Lung (tissue), 12 donors: ENCODE results near the gene LMX1A. TPM values are rescaled to one million over a fixed set of nuclear protein-coding genes. Genes with fewer than 3 reads are reported as not detected.

Source experiments
- ATAC-seq: fragments of 200-7000 bp; cut with Tn5 transposase; one replicate; pipeline ENCODE4 v1.9.1; 2020; ENCODE audit warnings: moderate number of reproducible peaks; ENCODE audit not compliant: insufficient read depth, low FRiP score
- DNase-seq, 3 donors: peaks; one replicate each; pipeline ENCODE4 v3.0.0-alpha.2; 2013 to 2017
- H3K27ac ChIP-seq, 2 donors: one replicate each; pipeline ENCODE4 v1.5.1; 2013; ENCODE audit warnings: mild to moderate bottlenecking in 2 of 2, moderate library complexity in 2 of 2, control low read depth in 1 of 2, inconsistent platforms in 1 of 2, low read depth in 1 of 2, low read length in 1 of 2
- H3K27me3 ChIP-seq, 3 donors: one replicate each; pipeline ENCODE4 v1.5.1; 2013; ENCODE audit warnings: low read length in 2 of 3; ENCODE audit not compliant: control insufficient read depth in 3 of 3, insufficient read depth in 3 of 3
- H3K36me3 ChIP-seq, 4 donors: one replicate each; pipeline ENCODE4 v1.5.1; 2013; ENCODE audit warnings: low read length in 4 of 4, mild to moderate bottlenecking in 1 of 4, moderate library complexity in 1 of 4; ENCODE audit not compliant: control insufficient read depth in 4 of 4, insufficient read depth in 4 of 4
- H3K4me1 ChIP-seq, 5 donors: one replicate each; pipeline ENCODE4 v1.5.1; 2013; ENCODE audit warnings: low read length in 5 of 5, mild to moderate bottlenecking in 2 of 5, moderate library complexity in 1 of 5; ENCODE audit not compliant: control insufficient read depth in 5 of 5, insufficient read depth in 5 of 5
- H3K4me3 ChIP-seq: one replicate; pipeline ENCODE4 v1.5.1; 2013; ENCODE audit warnings: mild to moderate bottlenecking, control low read depth, moderate library complexity
- H3K9ac ChIP-seq, 2 donors: one replicate each; pipeline ENCODE4 v1.5.1; 2013; ENCODE audit warnings: low read length in 2 of 2, control low read depth in 1 of 2; ENCODE audit not compliant: insufficient read depth in 1 of 2
- H3K9me3 ChIP-seq, 4 donors: one replicate each; pipeline ENCODE4 v1.5.1; 2013; ENCODE audit warnings: low read length in 3 of 4, mild to moderate bottlenecking in 1 of 4, moderate library complexity in 1 of 4; ENCODE audit not compliant: control insufficient read depth in 4 of 4, insufficient read depth in 3 of 4
- WGBS, 2 donors: extraction: QIAGEN DNeasy Blood & Tissue Kit; methylation state at CpG; one replicate each; pipeline ENCODE4 v1.1.7; 2013; 5-methylcytosine and 5-hydroxymethylcytosine counted together
- polyA plus RNA-seq, 2 donors: library from polyadenylated mRNA; stranded (reverse); fragments of 200-250 nt; gene quantifications; one replicate each; pipeline ENCODE4 v1.2.1, GENCODE V29; 2013
- total RNA-seq, 2 donors: library from RNA; depleted of rRNA in 1 of 2; stranded (reverse); fragments of >200 nt in 1 of 2; gene quantifications; one replicate each; pipeline ENCODE4 v1.2.1, GENCODE V29; 2014 to 2021
- TF ChIP-seq, protein P1 (sequence below): IDR thresholded peaks from 2 replicates; pipeline ENCODE4 v1.5.1; 2012; ENCODE audit warnings: mild to moderate bottlenecking; ENCODE audit errors: control extremely low read depth, extremely low read depth
- donor health status: control.
- donor health status: control.
- donor health status: Bipolar disorder and iron deficiency.
- donor health status: healthy.
- donor health status: DM: yes; HTN: yes; CAD: no.

LMX1A gene
- total and polyA plus RNA-seq, 4 donors, result 0.03 TPM; not detected in 3

DNA sequence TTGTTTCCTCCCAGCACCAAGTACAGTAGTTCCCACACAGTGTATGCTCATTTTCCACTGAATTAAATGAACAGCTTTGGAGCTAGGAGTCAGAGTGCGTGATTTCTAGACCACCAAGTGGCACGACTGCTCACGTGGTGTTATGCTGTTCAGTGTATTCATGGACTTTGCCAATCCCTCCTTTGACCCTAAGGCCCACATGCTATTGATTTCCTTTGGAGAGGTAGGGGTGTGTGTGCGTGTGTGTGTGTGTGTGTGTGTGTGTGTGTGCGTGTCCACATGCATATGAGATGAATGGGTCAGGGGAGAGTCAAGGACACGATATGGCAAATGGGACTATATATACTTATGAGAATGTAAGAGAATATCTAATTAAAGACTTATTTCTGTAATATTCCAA, 177.2 kb downstream of the LMX1A start:
- no peaks in the 10 kb centered on the region for H3K4me1 ChIP-seq
- H3K9ac ChIP-seq, result no peak overlapping the region
- no peaks in the 10 kb centered on the region for H3K36me3 ChIP-seq
- H3K27ac ChIP-seq, result no peak overlapping the region
- H3K4me3 ChIP-seq, result no peak overlapping the region
- DNase-seq (no peak), ATAC-seq (no peak)
- WGBS, 2 donors, result 73 to 79% methylated on average over 6 of the region's 6 CpGs
- peaks cover 0 to 5% (median 0%) of the 10 kb centered on the region in 4 donors for H3K9me3 ChIP-seq
- H3K27me3 ChIP-seq, result no peaks in the 10 kb centered on the region
- TF ChIP-seq, protein P1, sequence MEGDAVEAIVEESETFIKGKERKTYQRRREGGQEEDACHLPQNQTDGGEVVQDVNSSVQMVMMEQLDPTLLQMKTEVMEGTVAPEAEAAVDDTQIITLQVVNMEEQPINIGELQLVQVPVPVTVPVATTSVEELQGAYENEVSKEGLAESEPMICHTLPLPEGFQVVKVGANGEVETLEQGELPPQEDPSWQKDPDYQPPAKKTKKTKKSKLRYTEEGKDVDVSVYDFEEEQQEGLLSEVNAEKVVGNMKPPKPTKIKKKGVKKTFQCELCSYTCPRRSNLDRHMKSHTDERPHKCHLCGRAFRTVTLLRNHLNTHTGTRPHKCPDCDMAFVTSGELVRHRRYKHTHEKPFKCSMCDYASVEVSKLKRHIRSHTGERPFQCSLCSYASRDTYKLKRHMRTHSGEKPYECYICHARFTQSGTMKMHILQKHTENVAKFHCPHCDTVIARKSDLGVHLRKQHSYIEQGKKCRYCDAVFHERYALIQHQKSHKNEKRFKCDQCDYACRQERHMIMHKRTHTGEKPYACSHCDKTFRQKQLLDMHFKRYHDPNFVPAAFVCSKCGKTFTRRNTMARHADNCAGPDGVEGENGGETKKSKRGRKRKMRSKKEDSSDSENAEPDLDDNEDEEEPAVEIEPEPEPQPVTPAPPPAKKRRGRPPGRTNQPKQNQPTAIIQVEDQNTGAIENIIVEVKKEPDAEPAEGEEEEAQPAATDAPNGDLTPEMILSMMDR, result no peak

DNA sequence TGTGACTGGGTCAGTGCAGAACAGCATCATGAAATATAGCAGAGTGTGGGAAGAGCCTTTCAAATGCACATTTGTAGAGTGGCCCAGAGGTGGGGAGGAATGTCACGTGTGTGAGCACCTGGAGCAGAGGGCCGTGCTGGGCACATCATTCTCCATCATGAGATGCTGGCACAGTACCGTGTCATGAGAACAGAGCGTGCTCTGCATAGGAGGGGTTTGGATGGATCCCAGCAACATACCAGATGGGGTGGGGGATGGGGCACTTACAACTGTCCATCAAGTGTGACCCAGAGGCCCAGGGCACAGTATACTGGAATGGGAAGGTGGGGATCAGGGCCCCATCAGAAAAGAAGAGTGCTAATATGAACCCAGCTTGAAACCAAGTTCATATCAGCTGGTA, 182.0 kb downstream of the LMX1A start:
- no peaks in the 10 kb centered on the region for H3K4me1 ChIP-seq
- TF ChIP-seq, protein P1, result no peak
- 78 to 81% methylated on average over 4 of the region's 4 CpGs for WGBS, 2 donors
- DNase-seq (no peak), ATAC-seq (no peak)
- peaks cover 0 to 2% (median 0%) of the 10 kb centered on the region in 4 donors for H3K9me3 ChIP-seq
- H3K36me3 ChIP-seq, result no peaks in the 10 kb centered on the region
- H3K27me3 ChIP-seq, result no peaks in the 10 kb centered on the region
- no peak overlapping the region for H3K4me3 ChIP-seq
- H3K27ac ChIP-seq, result no peak overlapping the region
- H3K9ac ChIP-seq, result no peak overlapping the region

DNA sequence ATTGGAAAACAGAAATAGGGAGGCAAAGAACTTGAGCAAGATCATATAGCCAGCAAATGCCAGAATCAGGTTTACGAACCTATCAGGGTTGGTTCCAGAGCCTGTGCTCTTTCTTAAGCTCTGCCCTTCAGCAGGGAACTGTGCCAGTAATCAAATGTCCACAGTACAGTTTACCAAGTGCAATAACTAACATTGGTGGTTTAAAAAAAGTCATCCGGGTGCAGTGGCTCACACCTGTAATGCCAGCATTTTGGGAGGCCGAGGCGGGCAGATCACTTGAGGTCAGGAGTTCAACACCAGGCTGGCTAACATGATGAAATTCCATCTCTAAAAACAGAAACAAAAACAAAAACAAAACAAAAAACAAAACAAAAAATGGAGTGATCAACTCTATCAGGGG, 182.7 kb downstream of the LMX1A start:
- Histone ChIP-seq H3K9ac (no peak overlapping the region), H3K4me1 (no peaks in the 10 kb centered on the region), H3K27me3 (no peaks in the 10 kb centered on the region), H3K9me3 (peaks cover 0 to 2% (median 0%) of the 10 kb centered on the region in 4 donors), H3K4me3 (no peak overlapping the region), H3K36me3 (no peaks in the 10 kb centered on the region), H3K27ac (no peak overlapping the region)
- DNase-seq (no peak), ATAC-seq (no peak)
- TF ChIP-seq, protein P1, result no peak
- WGBS, 2 donors, result 75 to 84% methylated on average over 4 of the region's 4 CpGs

DNA sequence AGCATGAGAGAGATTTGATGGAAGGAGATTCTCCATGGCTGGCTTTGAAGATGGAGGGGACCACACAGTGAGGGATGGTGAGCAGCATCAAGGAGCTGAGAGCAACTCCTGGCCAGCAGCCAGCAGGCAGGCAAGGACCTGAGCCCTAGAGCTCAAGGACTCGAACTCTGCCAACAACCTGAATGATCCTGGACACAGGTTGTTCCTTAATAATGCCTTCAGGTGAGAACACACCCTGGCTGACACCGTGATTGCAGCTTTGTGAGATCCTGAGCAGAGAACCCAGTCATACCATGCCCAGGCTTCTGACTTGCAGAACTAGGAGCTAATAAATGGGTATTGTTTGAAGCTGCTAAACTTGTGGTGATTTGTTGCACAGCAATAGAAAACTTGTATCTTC, 183.1 kb downstream of the LMX1A start:
- DNase-seq (peak in 2 of 3 donors; percentile 18 to 22), ATAC-seq (no peak)
- 50 to 76% methylated on average over 2 of the region's 2 CpGs for WGBS, 2 donors
- H3K4me1 ChIP-seq, result no peaks in the 10 kb centered on the region
- no peaks in the 10 kb centered on the region for H3K36me3 ChIP-seq
- H3K9ac ChIP-seq, result no peak overlapping the region
- H3K4me3 ChIP-seq, result no peak overlapping the region
- TF ChIP-seq, protein P1, result no peak
- H3K27ac ChIP-seq, result no peak overlapping the region
- H3K9me3 ChIP-seq, result peaks cover 0 to 4% (median 0%) of the 10 kb centered on the region in 4 donors
- no peaks in the 10 kb centered on the region for H3K27me3 ChIP-seq
